GM18505 (cell line): ENCODE measurements around the gene GJE1.

Experiments
- ATAC-seq: cut with Tn5 transposase; IDR thresholded peaks from one replicate; pipeline ENCODE4 v1.9.1; 2021; ENCODE audit not compliant: unreplicated experiment
- POLR2A ChIP-seq: IDR thresholded peaks from 4 replicates; pipeline ENCODE4 v1.6.1; 2011; ENCODE audit warnings: borderline replicate concordance; ENCODE audit not compliant: insufficient read depth, insufficient read length; ENCODE audit errors: extremely low read depth

The GJE1 gene

DNA sequence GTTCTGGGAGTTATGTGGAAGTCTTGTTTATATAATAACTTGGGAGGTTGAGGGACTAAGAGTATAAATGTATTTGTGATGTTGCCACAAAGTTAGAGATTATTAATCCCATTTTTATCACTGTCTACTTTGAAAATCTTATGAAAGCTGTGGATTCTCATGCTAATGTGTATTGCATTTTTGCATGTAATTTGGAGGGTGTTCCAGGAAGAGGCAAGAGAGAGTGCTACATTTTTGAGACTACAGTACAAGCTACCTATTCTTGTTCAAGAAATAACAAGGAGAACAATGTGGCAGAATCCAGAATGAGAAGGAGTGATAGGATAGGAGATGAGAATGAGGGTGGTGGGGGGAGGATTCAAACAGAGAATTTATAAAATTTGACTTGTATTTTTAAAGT lies 49.3 kb downstream of the GJE1 start:
- no peak for ATAC-seq
- TF ChIP-seq POLR2A, result no peak

DNA sequence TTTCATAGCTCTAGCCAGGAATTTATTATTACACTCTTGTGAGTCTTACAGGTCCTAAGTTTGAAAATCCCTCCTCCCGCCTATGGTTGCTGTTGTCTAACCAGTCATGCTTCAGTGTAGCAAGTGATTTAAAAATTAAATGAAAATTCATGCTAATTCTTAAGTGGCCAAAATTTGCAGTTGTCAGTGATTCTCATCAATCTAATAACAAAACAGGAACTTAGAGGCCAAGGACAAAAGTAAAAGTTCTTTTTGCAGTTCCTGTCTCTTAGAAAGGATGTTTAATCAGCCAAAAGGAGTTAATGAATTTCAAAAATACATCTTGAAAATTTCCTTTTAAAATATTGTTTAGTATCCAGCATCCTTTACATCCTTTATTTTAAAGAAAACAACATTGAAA lies 50.6 kb downstream of the GJE1 start:
- no peak for ATAC-seq
- no peak for TF ChIP-seq POLR2A

DNA sequence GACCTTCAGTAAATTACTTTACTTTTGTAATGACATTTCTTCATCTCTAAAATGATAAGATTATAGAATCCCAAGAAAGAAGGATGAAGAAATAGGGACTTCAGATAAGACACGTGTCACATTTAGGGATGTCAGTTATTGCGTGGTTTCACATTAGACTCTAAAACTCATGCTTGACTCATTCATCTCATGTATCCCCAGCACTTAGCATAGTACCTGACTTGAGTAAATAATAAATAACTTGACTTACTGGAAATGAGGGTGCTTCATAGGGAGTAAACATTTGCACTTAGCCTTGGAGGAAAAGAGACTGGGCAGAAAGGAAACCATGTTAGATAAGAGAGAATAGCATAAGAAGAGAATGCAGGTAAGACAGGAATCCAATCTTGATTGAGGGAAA lies 51.6 kb downstream of the GJE1 start:
- no peak for TF ChIP-seq POLR2A
- ATAC-seq, result no peak
